Measurements from ENCODE around the gene SCYGR4.

GRCh38 chr2:227627769-227628168 lies 10.5 kb downstream of the SCYGR4 start:
- no peak for TF ChIP-seq CTCF (IDR thresholded peaks at IDR 0.05; ENCODE audit: low read depth, low read length, poor library complexity, severe bottlenecking)
- TF ChIP-seq EZH2phosphoT487 (IDR thresholded peaks at IDR 0.05; ENCODE audit: borderline replicate concordance, low read length): no peak
